ENCODE data around the gene AKAP13. TPM values are rescaled to one million over a fixed set of nuclear protein-coding genes. Genes with fewer than 3 reads are reported as not detected.

Gene AKAP13
- total and polyA plus RNA-seq, 2 donors (not counting 1 experiment from before 2014, with no cell fraction given), result 73.8 to 358 TPM

- no peak overlapping the region for H3K27ac Mint-ChIP-seq
- peaks cover 97% of the 10 kb centered on the region for H3K79me2 ChIP-seq (ENCODE audit: control insufficient read depth, insufficient read depth, low read length)
- DNase-seq (no peak), ATAC-seq (ENCODE audit: low read depth) (no peak)
- no CpG with 5 or more reads among the region's 3 CpGs for WGBS (ENCODE audit: insufficient coverage)
- H3K9me3 Mint-ChIP-seq (ENCODE audit: insufficient read depth), result no peaks in the 10 kb centered on the region
- H3K9me3 ChIP-seq (ENCODE audit: control extremely low read depth in 1 of 3, control insufficient read depth in 2 of 3, insufficient read depth in 1 of 3, low read length in 2 of 3), result no peaks in the 10 kb centered on the region
- ChIA-PET POLR2A (no interaction called here), CTCF (interaction anchor here (1.1 to 1.8 kb wide), 5 partner anchors 9 to 101 kb away, joined by 4 to 7 read pairs (median 6); no protein-coding TSS in a partner anchor)
- no peak overlapping the region for H3K4me3 Mint-ChIP-seq
- H3K27me3 Mint-ChIP-seq, result no peaks in the 10 kb centered on the region
- no peak overlapping the region for H3K9ac ChIP-seq (ENCODE audit: low read length)
- TF ChIP-seq EZH2 (IDR thresholded peaks at IDR 0.05; ENCODE audit: borderline replicate concordance, insufficient read depth, low read depth, low read length, poor library complexity, severe bottlenecking) (no peak), CTCF (IDR thresholded peaks at IDR 0.05) (no peak)
- intact Hi-C loops (cut with micrococcal nuclease), result no loop called here
- H2AFZ ChIP-seq (ENCODE audit: insufficient read depth, low read depth, low read length, poor library complexity, severe bottlenecking), result no peak overlapping the region
- no peak overlapping the region for H3K4me3 ChIP-seq (ENCODE audit: control extremely low read depth in 1 of 5, extremely low read depth in 1 of 5, insufficient read depth in 1 of 5, low read depth in 2 of 5, low read length in 4 of 5)
- no peak overlapping the region for H3K27ac ChIP-seq (ENCODE audit: low read length in 2 of 2)
- no peaks in the 10 kb centered on the region for H3K36me3 ChIP-seq (replicated peaks in 1 of 2; ENCODE audit: control extremely low read depth in 1 of 2, control insufficient read depth in 1 of 2, extremely low read depth in 1 of 2, insufficient read depth in 2 of 2, low read length in 1 of 2)
- H3K4me1 ChIP-seq (ENCODE audit: control insufficient read depth in 2 of 2, insufficient read depth in 2 of 2, low read length in 2 of 2), result peaks cover 44 to 61% of the 10 kb centered on the region in 2 donors
- H3K4me2 ChIP-seq (replicated peaks; ENCODE audit: low read depth, low read length, poor library complexity, severe bottlenecking), result no peak overlapping the region
- H3K4me1 Mint-ChIP-seq, result peaks cover 82% of the 10 kb centered on the region
- peaks cover 19% of the 10 kb centered on the region for H4K20me1 ChIP-seq (ENCODE audit: control insufficient read depth, insufficient read depth, low read length, poor library complexity, severe bottlenecking)
- H3K27me3 ChIP-seq (replicated peaks in 1 of 4; ENCODE audit: control extremely low read depth in 1 of 4, control insufficient read depth in 3 of 4, insufficient read depth in 4 of 4, low read length in 3 of 4), result no peaks in the 10 kb centered on the region
These were observed 17.5 kb downstream of the AKAP13 start for GRCh38 chr15:85397926-85398325.

GRCh38 chr15:85398822-85399221, 18.4 kb downstream of the AKAP13 start:
- no peaks in the 10 kb centered on the region for H3K27me3 Mint-ChIP-seq
- ChIA-PET CTCF (no interaction called here), POLR2A (no interaction called here)
- no peaks in the 10 kb centered on the region for H3K9me3 ChIP-seq (ENCODE audit: control extremely low read depth in 1 of 3, control insufficient read depth in 2 of 3, insufficient read depth in 1 of 3, low read length in 2 of 3)
- H3K9me3 Mint-ChIP-seq (ENCODE audit: insufficient read depth), result no peaks in the 10 kb centered on the region
- H3K27me3 ChIP-seq (replicated peaks in 1 of 4; ENCODE audit: control extremely low read depth in 1 of 4, control insufficient read depth in 3 of 4, insufficient read depth in 4 of 4, low read length in 3 of 4), result no peaks in the 10 kb centered on the region
- H3K79me2 ChIP-seq (ENCODE audit: control insufficient read depth, insufficient read depth, low read length), result peaks cover 97% of the 10 kb centered on the region
- ATAC-seq (ENCODE audit: low read depth) (no peak), DNase-seq (no peak)
- no peak overlapping the region for H3K4me3 ChIP-seq (ENCODE audit: control extremely low read depth in 1 of 5, extremely low read depth in 1 of 5, insufficient read depth in 1 of 5, low read depth in 2 of 5, low read length in 4 of 5)
- peaks cover 49 to 61% of the 10 kb centered on the region in 2 donors for H3K4me1 ChIP-seq (ENCODE audit: control insufficient read depth in 2 of 2, insufficient read depth in 2 of 2, low read length in 2 of 2)
- H3K27ac Mint-ChIP-seq, result no peak overlapping the region
- H4K20me1 ChIP-seq (ENCODE audit: control insufficient read depth, insufficient read depth, low read length, poor library complexity, severe bottlenecking), result peaks cover 12% of the 10 kb centered on the region
- no peak overlapping the region for H2AFZ ChIP-seq (ENCODE audit: insufficient read depth, low read depth, low read length, poor library complexity, severe bottlenecking)
- H3K27ac ChIP-seq (ENCODE audit: low read length in 2 of 2), result no peak overlapping the region
- no peaks in the 10 kb centered on the region for H3K36me3 ChIP-seq (replicated peaks in 1 of 2; ENCODE audit: control extremely low read depth in 1 of 2, control insufficient read depth in 1 of 2, extremely low read depth in 1 of 2, insufficient read depth in 2 of 2, low read length in 1 of 2)
- TF ChIP-seq EZH2 (IDR thresholded peaks at IDR 0.05; ENCODE audit: borderline replicate concordance, insufficient read depth, low read depth, low read length, poor library complexity, severe bottlenecking) (no peak), CTCF (IDR thresholded peaks at IDR 0.05) (no peak)
- WGBS (ENCODE audit: insufficient coverage), result no CpG with 5 or more reads among the region's 2 CpGs
- H3K4me3 Mint-ChIP-seq, result no peak overlapping the region
- intact Hi-C loops (cut with micrococcal nuclease), result no loop called here
- no peak overlapping the region for H3K9ac ChIP-seq (ENCODE audit: low read length)
- H3K4me1 Mint-ChIP-seq, result peaks cover 81% of the 10 kb centered on the region
- no peak overlapping the region for H3K4me2 ChIP-seq (replicated peaks; ENCODE audit: low read depth, low read length, poor library complexity, severe bottlenecking)

Measured in B cell (primary cell).